ENCODE data around the gene PLXNB1. TPM values are rescaled to one million over a fixed set of nuclear protein-coding genes. Genes with fewer than 3 reads are reported as not detected.

The PLXNB1 gene
- total and polyA plus RNA-seq, 2 of the 13 experiments (the other 11 are each of a cell fraction or from before 2014, with no cell fraction given) = 86.0 to 143 TPM

- intact Hi-C loops (cut with micrococcal nuclease; ENCODE audit: unreplicated experiment) (no loop called here), in situ Hi-C loops (cut with HindIII; ENCODE audit: extremely low pct_ligation_motif_present, low pct_unique_long_range_greater_than_20kb) (no loop called here)
- Histone ChIP-seq H2AFZ (ENCODE audit: low read length) (no peak overlapping the region), H3K27ac (ENCODE audit: extremely low read length, insufficient read depth, low read length) (no peak overlapping the region), H3K4me2 (ENCODE audit: low read depth, low read length) (no peak overlapping the region), H3K9ac (ENCODE audit: insufficient read depth, low read depth, low read length) (no peak overlapping the region), H3K4me3 (replicated peaks in 1 of 3; ENCODE audit: insufficient read depth in 1 of 3, low read depth in 2 of 3, low read length in 3 of 3) (no peak overlapping the region), H3K27me3 (ENCODE audit: control insufficient read depth in 1 of 2, insufficient read depth in 2 of 2, low read length in 2 of 2) (no peaks in the 10 kb centered on the region; a peak in 1 of 5 replicates), H4K20me1 (ENCODE audit: insufficient read depth, low read length) (peaks cover 4% of the 10 kb centered on the region; the same call in 1 of the 2 replicates), H3K36me3 (replicated peaks in 1 of 2; ENCODE audit: control insufficient read depth in 1 of 2, insufficient read depth in 2 of 2, low read length in 2 of 2) (no peaks in the 10 kb centered on the region), H3K9me3 (ENCODE audit: low read length) (no peaks in the 10 kb centered on the region), H3K79me2 (ENCODE audit: insufficient read depth, low read length) (no peaks in the 10 kb centered on the region), H3K4me1 (ENCODE audit: insufficient read depth, low read length) (peaks cover 17% of the 10 kb centered on the region)
- CTCF ChIA-PET (ENCODE audit: low intra/inter-chr PET ratio, low total read pairs) = no interaction called here
- TF ChIP-seq SP5 (CRISPR knock-in tag; IDR thresholded peaks at IDR 0.05; ENCODE audit: borderline replicate concordance, low read depth) (no peak), ATF1 (CRISPR knock-in tag; IDR thresholded peaks at IDR 0.05) (no peak), ZNF816 (CRISPR knock-in tag; IDR thresholded peaks at IDR 0.05; ENCODE audit: borderline replicate concordance) (no peak), ISX (CRISPR knock-in tag; conservative IDR thresholded peaks at IDR 0.05) (no peak), STAT6 (CRISPR knock-in tag; IDR thresholded peaks at IDR 0.05; ENCODE audit: borderline replicate concordance) (no peak), CC2D1A (CRISPR knock-in tag; IDR thresholded peaks at IDR 0.05) (no peak), HES4 (CRISPR knock-in tag; IDR thresholded peaks at IDR 0.05; ENCODE audit: borderline replicate concordance) (no peak), NCOA2 (CRISPR knock-in tag; IDR thresholded peaks at IDR 0.05) (no peak), CREB3 (CRISPR knock-in tag; IDR thresholded peaks at IDR 0.05) (no peak), YEATS4 (CRISPR knock-in tag; IDR thresholded peaks at IDR 0.05; ENCODE audit: borderline replicate concordance) (no peak), SMARCC2 (IDR thresholded peaks at IDR 0.05) (no peak), LCORL (IDR thresholded peaks at IDR 0.05) (no peak), LCORL (CRISPR knock-in tag; IDR thresholded peaks at IDR 0.05) (no peak), ZNF761 (CRISPR knock-in tag; conservative IDR thresholded peaks at IDR 0.05) (no peak), ZNF263 (CRISPR knock-in tag; IDR thresholded peaks at IDR 0.05) (no peak), ZNF160 (CRISPR knock-in tag; IDR thresholded peaks at IDR 0.05) (no peak), HDAC6 (IDR thresholded peaks at IDR 0.05; ENCODE audit: low read depth, low read length) (no peak), ZBTB1 (CRISPR knock-in tag; IDR thresholded peaks at IDR 0.05; ENCODE audit: borderline replicate concordance) (no peak), MYPOP (CRISPR knock-in tag; IDR thresholded peaks at IDR 0.05) (no peak)
- TF ChIP-seq, protein P1, sequence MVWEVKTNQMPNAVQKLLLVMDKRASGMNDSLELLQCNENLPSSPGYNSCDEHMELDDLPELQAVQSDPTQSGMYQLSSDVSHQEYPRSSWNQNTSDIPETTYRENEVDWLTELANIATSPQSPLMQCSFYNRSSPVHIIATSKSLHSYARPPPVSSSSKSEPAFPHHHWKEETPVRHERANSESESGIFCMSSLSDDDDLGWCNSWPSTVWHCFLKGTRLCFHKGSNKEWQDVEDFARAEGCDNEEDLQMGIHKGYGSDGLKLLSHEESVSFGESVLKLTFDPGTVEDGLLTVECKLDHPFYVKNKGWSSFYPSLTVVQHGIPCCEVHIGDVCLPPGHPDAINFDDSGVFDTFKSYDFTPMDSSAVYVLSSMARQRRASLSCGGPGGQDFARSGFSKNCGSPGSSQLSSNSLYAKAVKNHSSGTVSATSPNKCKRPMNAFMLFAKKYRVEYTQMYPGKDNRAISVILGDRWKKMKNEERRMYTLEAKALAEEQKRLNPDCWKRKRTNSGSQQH (CRISPR knock-in tag; IDR thresholded peaks at IDR 0.05; ENCODE audit: low read depth) = no peak
- no peak for DNase-seq (ENCODE audit: low spot score)
- BruUV-seq (replicated peaks) = no TSS peak
- ATAC-seq = no peak
- POLR2A ChIA-PET = interaction anchor here (1.0 kb wide), 1 partner anchor 44 kb away, joined by 3 read pairs; the partner anchor contains the start of genes CCDC51 and TMA7
- no peak for FAIRE-seq
- WGBS (ENCODE audit: low lambda C conversion rate) = 20% methylated on average over 3 of the region's 3 CpGs
These were observed 34.2 kb downstream of the PLXNB1 start for GRCh38 chr3:48395714-48396113.

Data from HepG2 (cell line).